GM11168 (cell line): Measurements from ENCODE around the gene DIRAS2.

Source experiments
- in situ Hi-C: fragments of 300-500 bp; cut with MboI; formaldehyde crosslinking; loops from one replicate; pipeline ENCODE4 v1.12.0; 2022; ENCODE audit warnings: low sequenced_read_pairs; ENCODE audit not compliant: unreplicated experiment

Gene DIRAS2

DNA sequence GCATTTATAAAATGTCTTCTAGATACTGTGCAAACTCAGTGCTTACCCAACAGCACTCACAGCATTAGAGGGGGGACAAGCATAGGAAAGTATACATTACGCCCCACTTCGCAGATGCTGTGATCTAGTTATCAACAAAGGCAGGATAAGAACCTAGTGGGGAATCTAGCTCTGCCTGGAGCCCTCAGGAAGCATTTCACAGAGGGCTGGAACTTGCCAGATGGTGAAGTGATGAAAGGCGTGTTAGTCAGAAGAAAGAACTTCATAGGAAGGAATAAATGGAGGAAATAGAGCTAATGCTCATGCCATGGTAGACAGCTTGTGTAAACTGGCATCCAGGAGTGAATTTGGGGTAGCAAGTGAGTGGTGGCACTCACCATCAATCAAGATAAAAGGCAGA lies 25.8 kb downstream of the DIRAS2 start:
- in situ Hi-C loops, result no loop called here

DNA sequence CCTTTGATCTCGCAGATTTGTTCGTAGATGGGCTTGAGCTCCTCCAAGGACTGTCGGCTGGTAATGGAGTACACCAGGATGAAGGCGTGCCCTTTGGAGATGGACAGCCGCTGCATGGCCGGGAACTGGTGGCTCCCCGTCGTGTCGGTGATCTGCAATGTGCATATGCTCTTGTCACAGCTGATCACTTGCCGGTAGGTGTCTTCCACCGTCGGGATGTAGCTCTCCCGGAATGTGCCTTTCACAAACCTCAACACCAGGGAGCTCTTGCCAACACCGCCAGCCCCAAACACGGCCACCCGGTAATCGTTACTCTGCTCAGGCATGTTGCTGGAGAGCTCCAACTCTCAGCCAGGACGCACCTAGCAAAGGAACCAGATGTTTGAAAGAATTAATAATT lies 29.1 kb downstream of the DIRAS2 start:
- in situ Hi-C loops, result no loop called here

DNA sequence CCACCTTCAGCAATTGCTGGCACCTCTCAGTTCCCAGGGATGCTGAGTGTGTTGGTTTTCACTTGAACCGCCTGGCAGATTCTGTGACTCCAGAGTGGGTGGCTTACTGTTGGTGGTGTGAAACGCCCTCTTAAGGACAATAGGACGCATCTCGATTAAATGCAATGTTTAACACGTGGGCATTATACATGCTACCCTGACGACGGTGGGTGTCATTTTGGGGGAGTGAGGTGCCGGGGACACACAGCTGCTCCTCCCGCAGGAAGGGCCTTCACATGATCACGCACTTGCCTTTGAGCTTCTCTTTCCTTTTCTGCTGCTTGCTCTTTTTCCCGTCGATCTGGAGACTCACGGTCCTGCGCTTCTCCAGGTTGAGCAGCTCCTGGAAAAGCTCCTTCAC lies 29.7 kb downstream of the DIRAS2 start:
- in situ Hi-C loops, result no loop called here

DNA sequence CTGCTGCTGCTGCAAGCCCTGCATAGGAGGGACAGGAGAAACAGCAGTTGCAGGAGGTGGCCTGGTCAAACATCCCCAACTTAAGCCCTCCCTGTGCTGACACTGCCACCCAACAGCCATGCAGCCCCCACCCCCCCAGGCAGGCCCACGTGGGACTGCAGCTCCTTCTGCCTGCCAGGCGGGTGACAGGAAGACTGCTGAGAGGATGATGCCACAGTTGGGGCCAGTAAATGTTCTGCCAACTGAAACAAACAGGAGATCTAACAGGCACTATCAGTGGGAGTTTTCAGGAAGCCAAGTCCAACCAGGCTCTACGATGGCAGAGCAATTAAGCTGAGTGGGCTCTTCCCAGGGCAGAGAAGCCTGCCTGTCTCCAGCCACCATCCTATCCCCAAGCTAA lies 31.1 kb downstream of the DIRAS2 start:
- in situ Hi-C loops, result no loop called here

DNA sequence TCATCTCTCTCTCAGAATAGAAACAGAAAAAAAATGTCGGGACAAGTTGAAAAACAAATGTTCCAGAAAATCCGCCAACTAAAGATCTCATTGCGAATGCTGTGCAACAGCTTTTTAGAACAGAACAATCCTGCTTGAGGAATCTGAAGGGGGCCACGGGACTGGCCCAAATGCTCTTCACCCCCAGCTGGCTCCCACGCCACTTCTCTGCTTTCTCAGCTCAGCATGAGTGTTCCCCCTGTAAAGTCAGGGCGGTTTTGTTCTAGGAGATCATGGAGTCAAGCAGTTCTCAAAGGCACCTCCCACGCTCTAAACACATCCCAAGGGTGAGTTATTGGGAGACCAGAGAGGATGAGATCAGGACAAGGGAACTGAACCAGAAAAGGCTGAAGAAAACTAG lies 31.5 kb downstream of the DIRAS2 start:
- in situ Hi-C loops, result no loop called here

DNA sequence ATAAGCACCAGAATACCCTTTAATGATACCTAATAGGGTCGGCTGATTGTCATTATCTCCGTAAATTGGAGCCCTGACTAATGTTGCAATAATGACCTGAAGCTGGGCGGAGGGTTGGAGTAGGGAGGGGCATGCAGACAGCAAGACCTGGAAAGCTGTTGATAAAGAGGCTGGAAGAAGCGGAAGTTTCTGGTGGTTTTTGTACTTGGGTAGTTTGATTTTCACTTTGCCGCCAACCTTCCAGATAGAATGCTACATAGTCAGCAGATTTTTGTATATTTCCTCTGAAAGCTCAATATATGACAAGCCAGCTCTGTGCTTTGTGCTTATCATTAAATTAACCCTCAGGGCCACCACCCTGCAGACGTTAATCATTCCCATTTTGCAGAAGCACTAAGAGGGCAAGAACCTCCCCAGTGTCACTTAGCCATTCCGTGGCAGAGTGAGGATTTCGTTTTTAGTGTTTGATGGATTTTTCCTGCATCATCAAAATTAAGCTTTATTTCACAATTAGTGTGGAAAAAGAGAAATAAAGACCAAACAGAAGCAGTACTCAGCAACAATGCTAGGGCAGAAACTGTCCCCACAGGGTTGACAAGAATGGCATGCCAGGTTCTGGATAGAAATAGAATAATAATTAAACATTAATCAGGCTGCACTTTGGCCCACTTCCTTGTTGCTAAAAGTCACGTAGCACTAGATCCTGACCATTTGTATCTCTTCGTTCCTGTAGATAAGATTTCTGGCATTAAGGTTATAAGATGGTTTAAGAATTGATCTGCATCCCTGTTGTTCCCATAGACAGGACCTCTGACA lies 34.7 kb downstream of the DIRAS2 start:
- in situ Hi-C loops, result no loop called here

GRCh38 chr9:90600029-90600428 lies 42.6 kb downstream of the DIRAS2 start:
- in situ Hi-C loops, result no loop called here

GRCh38 chr9:90598191-90598590 lies 44.4 kb downstream of the DIRAS2 start:
- in situ Hi-C loops, result no loop called here

- in situ Hi-C loops, result no loop called here
Measured at GRCh38 chr9:90593646-90594045, 49.0 kb downstream of the DIRAS2 start.

DNA sequence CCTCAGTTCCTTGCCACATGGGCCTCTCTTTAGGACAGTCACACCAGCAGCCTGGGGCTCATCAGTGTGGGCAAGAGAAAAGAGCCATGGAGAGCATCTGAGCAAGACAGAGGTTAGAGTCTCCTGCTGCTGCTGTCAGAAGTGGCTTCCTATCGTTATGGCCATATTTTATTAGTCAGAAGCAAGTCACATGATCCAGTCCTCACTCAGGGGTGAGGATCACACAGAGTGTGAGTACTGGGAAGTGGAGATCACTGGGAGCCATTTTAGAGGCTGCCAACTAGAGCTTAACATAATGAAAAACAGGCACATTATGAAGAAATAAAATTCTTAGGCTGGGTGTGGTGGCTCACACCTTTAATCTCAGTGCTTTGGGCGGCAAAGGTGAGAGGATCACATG lies 62.0 kb downstream of the DIRAS2 start:
- in situ Hi-C loops, result no loop called here

DNA sequence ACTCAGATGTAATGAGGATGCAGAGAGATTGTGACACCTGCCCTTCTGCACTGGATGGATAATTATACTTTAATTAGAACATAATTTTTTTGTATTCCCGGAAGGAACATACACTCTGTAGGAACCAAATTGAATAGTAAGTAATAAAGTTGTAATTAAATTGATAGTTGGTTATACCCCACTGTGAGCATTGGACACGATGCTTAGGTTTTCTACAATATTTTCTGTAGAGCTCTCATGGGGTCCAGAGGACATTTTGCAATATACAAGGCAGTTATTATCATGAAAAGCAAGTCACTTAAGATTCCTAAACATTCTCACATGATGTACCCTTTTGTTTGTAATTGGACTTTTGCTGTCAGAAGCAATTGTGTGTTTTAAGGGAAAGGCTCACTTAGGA lies 63.4 kb downstream of the DIRAS2 start:
- in situ Hi-C loops, result loop anchor here (5.0 kb wide), 1 partner anchor 103 kb away; no protein-coding TSS in a partner anchor

- in situ Hi-C loops, result loop anchor here (5.0 kb wide), 1 partner anchor 104 kb away; no protein-coding TSS in a partner anchor
Measured at GRCh38 chr9:90578126-90578815, 64.4 kb downstream of the DIRAS2 start.

DNA sequence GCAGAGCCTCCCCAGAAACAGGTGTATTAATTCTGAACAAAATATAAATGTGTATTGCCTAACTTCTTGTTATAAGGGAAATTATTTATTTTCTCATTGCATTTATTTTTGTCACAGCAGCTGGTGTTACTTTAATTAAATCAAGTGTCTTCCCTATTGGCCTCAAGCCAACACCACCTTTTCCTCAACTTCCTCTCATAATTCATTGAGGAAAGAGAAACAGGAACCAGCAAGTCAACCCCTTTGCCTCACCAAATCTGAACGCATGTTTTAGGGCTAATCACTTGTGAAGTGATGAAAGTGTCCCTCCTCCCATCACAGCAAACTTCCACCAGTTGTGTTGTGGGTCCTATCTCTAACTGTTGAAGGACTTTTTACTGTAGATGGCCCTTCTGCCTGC lies 73.1 kb downstream of the DIRAS2 start:
- in situ Hi-C loops, result no loop called here

DNA sequence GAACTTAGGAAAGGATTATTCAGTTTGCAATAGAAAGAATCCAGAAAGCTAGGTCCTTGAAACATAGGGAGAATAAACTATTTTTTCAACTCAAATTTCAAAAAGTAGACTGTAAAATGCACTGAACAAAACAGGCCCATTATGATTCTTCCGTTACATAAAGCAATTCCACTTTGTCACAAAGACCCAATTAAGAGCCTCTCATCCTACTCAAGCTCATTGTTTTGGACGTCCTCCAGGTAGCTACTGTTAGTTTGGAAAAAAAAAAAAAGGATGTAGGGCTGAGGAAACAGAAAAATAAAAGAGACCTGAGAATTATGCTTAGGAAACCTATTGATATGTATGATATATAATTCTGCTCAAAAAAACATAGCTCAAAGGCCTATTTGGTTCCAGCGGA lies 74.0 kb downstream of the DIRAS2 start:
- in situ Hi-C loops, result no loop called here

DNA sequence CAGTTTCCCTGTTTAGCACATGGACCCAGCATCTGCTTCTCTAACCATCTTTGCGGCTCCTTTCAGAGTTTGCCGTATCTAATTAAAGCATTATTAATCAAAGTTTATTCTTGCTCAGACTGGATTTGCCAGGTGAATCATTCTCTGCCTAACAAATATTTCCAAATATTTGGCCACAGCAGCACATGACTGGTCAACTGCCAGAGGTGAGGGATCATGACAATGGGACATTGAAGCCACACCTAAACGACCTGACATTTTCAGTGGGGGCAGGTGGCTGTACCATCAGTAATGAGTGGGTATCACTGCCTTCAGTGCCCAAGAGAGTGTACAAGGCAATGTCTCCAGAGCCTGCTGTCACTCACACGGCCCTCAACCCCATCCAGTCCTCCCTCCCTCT lies 80.4 kb downstream of the DIRAS2 start:
- in situ Hi-C loops, result no loop called here
